Measurements from ENCODE around the gene SHANK3.

Gene SHANK3

DNA sequence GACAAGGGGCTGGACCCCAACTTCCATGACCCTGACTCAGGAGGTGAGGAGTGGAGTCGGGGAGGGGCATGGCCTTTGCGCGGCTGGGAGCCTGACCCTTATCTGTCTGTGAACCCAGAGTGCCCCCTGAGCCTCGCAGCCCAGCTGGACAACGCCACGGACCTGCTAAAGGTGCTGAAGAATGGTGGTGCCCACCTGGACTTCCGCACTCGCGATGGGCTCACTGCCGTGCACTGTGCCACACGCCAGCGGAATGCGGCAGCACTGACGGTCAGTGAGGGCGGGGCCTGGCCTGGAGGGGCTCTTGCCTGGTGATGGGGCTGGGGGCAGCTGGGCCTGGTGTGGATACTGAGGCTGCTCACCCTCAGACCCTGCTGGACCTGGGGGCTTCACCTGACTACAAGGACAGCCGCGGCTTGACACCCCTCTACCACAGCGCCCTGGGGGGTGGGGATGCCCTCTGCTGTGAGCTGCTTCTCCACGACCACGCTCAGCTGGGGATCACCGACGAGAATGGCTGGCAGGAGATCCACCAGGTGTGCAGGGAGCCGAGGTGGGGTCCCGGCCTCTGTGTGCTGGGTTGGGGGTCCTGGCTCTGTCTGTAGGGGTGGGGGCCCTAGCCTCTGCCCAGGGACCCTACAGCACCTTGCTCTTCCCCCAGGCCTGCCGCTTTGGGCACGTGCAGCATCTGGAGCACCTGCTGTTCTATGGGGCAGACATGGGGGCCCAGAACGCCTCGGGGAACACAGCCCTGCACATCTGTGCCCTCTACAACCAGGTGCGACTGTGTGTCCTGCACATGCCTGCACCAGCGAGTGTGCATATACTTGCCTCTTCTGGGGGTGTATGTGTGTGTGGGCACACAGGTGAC is 6.3 kb downstream of the SHANK3 start:
- Mint-ChIP-seq H3K27ac (no peak overlapping the region), H3K36me3 (no peaks in the 10 kb centered on the region), H3K4me3 (no peak overlapping the region), H3K4me1 (peaks cover 0 to 7% of the 10 kb centered on the region in 2 donors), H3K27me3 (peaks cover 14 to 19% of the 10 kb centered on the region in 2 donors), H3K9me3 (no peaks in the 10 kb centered on the region)
- DNase-seq: no peak
- no peak for ATAC-seq (replicated peaks)

GRCh38 chr22:50683086-50683993 is 10.7 kb downstream of the SHANK3 start:
- Mint-ChIP-seq H3K27ac (no peak overlapping the region), H3K4me3 (no peak overlapping the region)

GRCh38 chr22:50683994-50684371 is 11.4 kb downstream of the SHANK3 start:
- no peak for DNase-seq
- H3K27ac Mint-ChIP-seq: peak overlapping the region; percentile 51

More at GRCh38 chr22:50683086-50683993, 10.7 kb downstream of the SHANK3 start:
- ATAC-seq (replicated peaks): no peak
- no peaks in the 10 kb centered on the region for H3K9me3 Mint-ChIP-seq
- peaks cover 6 to 9% of the 10 kb centered on the region in 2 donors for H3K27me3 Mint-ChIP-seq
- DNase-seq: no peak
- H3K4me1 Mint-ChIP-seq: peaks cover 4 to 9% of the 10 kb centered on the region in 2 donors
- no peaks in the 10 kb centered on the region for H3K36me3 Mint-ChIP-seq

GRCh38 chr22:50684501-50684900 is 11.9 kb downstream of the SHANK3 start:
- Mint-ChIP-seq H3K36me3 (no peaks in the 10 kb centered on the region), H3K4me1 (peaks cover 4 to 9% of the 10 kb centered on the region in 2 donors)
- DNase-seq: no peak

More at GRCh38 chr22:50683994-50684371, 11.4 kb downstream of the SHANK3 start:
- ATAC-seq (replicated peaks): no peak
- H3K27me3 Mint-ChIP-seq: peaks cover 6 to 9% of the 10 kb centered on the region in 2 donors
- H3K9me3 Mint-ChIP-seq: no peaks in the 10 kb centered on the region
- H3K36me3 Mint-ChIP-seq: no peaks in the 10 kb centered on the region
- no peak overlapping the region for H3K4me3 Mint-ChIP-seq
- peaks cover 4 to 9% of the 10 kb centered on the region in 2 donors for H3K4me1 Mint-ChIP-seq

GRCh38 chr22:50684986-50685385 is 12.4 kb downstream of the SHANK3 start:
- Mint-ChIP-seq H3K9me3 (no peaks in the 10 kb centered on the region), H3K27me3 (peaks cover 6 to 9% of the 10 kb centered on the region in 2 donors), H3K4me3 (no peak overlapping the region), H3K36me3 (no peaks in the 10 kb centered on the region), H3K4me1 (peaks cover 4 to 9% of the 10 kb centered on the region in 2 donors), H3K27ac (no peak overlapping the region)
- no peak for DNase-seq
- ATAC-seq (replicated peaks): no peak

More at GRCh38 chr22:50684501-50684900, 11.9 kb downstream of the SHANK3 start:
- H3K4me3 Mint-ChIP-seq: no peak overlapping the region
- no peak overlapping the region for H3K27ac Mint-ChIP-seq
- peaks cover 6 to 9% of the 10 kb centered on the region in 2 donors for H3K27me3 Mint-ChIP-seq
- H3K9me3 Mint-ChIP-seq: no peaks in the 10 kb centered on the region
- no peak for ATAC-seq (replicated peaks)

- peaks cover 0 to under 1% of the 10 kb centered on the region in 2 donors for H3K9me3 Mint-ChIP-seq
- H3K4me3 Mint-ChIP-seq: no peak overlapping the region
- no peak for ATAC-seq (replicated peaks)
- no peaks in the 10 kb centered on the region for H3K36me3 Mint-ChIP-seq
- H3K27ac Mint-ChIP-seq: no peak overlapping the region
- peaks cover 6 to 9% of the 10 kb centered on the region in 2 donors for H3K27me3 Mint-ChIP-seq
- peaks cover 4 to 9% of the 10 kb centered on the region in 2 donors for H3K4me1 Mint-ChIP-seq
- DNase-seq: no peak
Observed at GRCh38 chr22:50686794-50687193, 14.2 kb downstream of the SHANK3 start.

GRCh38 chr22:50687829-50688228 is 15.2 kb downstream of the SHANK3 start:
- no peak overlapping the region for H3K27ac Mint-ChIP-seq
- ATAC-seq (replicated peaks) (no peak), DNase-seq (no peak)
- H3K9me3 Mint-ChIP-seq: peaks cover 3 to 6% of the 10 kb centered on the region in 2 donors
- peaks cover 6 to 13% of the 10 kb centered on the region in 2 donors for H3K27me3 Mint-ChIP-seq
- H3K4me1 Mint-ChIP-seq: peaks cover 4 to 9% of the 10 kb centered on the region in 2 donors
- no peak overlapping the region for H3K4me3 Mint-ChIP-seq
- no peaks in the 10 kb centered on the region for H3K36me3 Mint-ChIP-seq

DNA sequence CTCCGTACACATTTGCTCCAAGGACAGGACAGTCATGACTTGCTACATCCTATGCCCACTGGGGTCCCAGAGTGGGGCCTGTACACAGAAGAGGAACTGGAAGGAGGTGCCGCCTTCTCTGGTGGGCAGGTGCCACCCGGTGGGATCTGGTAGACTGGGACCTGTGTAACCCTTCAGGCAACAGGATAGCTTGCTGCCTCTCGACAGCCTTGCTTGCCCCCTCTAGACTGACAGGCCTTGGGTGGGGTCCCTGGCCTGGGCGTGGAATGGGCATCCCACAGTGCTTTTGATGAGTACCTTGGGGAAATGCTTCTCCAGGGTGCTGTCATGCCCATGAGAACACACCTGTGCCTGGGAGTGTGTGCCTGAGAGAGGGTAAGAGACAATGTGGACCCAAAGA is 15.8 kb downstream of the SHANK3 start:
- Mint-ChIP-seq H3K4me3 (no peak overlapping the region), H3K36me3 (no peaks in the 10 kb centered on the region), H3K27me3 (peaks cover 6 to 15% of the 10 kb centered on the region in 2 donors), H3K27ac (no peak overlapping the region), H3K4me1 (peaks cover 2 to 9% of the 10 kb centered on the region in 2 donors), H3K9me3 (peaks cover 3 to 6% of the 10 kb centered on the region in 2 donors)
- DNase-seq (no peak), ATAC-seq (replicated peaks) (no peak)

GRCh38 chr22:50691521-50691920 is 18.9 kb downstream of the SHANK3 start:
- Mint-ChIP-seq H3K4me3 (no peak overlapping the region), H3K4me1 (peaks cover 2 to 9% of the 10 kb centered on the region in 2 donors), H3K27me3 (peaks cover 0 to 13% of the 10 kb centered on the region in 2 donors), H3K27ac (no peak overlapping the region), H3K36me3 (no peaks in the 10 kb centered on the region), H3K9me3 (peaks cover 3 to 6% of the 10 kb centered on the region in 2 donors)
- DNase-seq (no peak), ATAC-seq (replicated peaks) (no peak)

DNA sequence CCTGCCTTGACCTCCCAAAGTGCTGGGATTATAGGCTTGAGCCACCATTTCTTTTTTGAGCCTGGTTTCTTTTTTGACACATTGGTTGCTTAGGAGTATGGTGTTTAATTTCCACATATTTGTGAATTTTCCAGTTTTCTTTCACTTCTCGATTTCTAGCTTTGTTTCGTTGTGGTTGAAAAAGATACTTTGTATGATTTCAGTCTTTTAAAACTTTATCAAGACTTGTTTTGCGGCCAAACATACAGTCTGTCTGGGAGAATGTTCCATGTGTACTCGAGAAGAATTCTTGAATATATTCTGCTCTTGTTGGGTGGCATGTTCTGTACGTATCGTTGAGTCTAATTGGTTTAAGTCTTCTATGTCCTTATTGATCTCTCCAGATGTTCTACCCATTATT is 20.8 kb downstream of the SHANK3 start:
- no peak for DNase-seq
- no peaks in the 10 kb centered on the region for H3K36me3 Mint-ChIP-seq
- no peak overlapping the region for H3K4me3 Mint-ChIP-seq
- peaks cover 0 to 13% of the 10 kb centered on the region in 2 donors for H3K27me3 Mint-ChIP-seq
- H3K27ac Mint-ChIP-seq: no peak overlapping the region
- no peak for ATAC-seq (replicated peaks)
- H3K4me1 Mint-ChIP-seq: no peaks in the 10 kb centered on the region
- peaks cover 3 to 6% of the 10 kb centered on the region in 2 donors for H3K9me3 Mint-ChIP-seq

GRCh38 chr22:50694099-50694605 is 21.5 kb downstream of the SHANK3 start:
- Mint-ChIP-seq H3K27me3 (peaks cover 4 to 13% of the 10 kb centered on the region in 2 donors), H3K36me3 (no peaks in the 10 kb centered on the region), H3K4me3 (no peak overlapping the region), H3K4me1 (no peaks in the 10 kb centered on the region), H3K27ac (no peak overlapping the region), H3K9me3 (peaks cover 3 to 6% of the 10 kb centered on the region in 2 donors)
- ATAC-seq (replicated peaks) (no peak), DNase-seq (no peak)

DNA sequence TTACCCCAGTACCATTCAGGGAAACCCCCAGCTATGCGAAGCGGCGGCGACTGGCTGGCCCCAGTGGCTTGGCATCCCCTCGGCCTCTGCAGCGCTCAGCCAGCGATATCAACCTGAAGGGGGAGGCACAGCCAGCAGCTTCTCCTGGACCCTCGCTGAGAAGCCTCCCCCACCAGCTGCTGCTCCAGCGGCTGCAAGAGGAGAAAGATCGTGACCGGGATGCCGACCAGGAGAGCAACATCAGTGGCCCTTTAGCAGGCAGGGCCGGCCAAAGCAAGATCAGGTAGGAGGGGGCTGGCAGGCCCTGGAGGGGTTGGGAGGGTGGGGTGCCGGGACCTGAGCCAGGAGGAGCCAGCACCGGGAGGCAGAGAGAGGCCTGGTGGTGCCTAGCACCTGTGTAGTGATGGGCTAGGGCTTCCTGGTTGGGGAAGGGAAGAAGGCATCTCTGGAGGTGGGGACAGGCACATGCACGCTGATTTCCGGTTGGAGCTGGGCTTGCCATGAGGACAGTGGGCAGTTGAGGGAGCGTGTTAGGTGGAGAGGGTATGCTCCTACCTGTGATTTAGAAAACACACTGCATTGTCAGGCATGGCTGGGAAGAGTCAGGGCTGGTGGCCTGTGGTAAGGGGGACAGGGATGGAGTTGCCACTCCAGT is 22.3 kb downstream of the SHANK3 start:
- no peaks in the 10 kb centered on the region for H3K36me3 Mint-ChIP-seq
- no peak for DNase-seq
- peaks cover 3 to 6% of the 10 kb centered on the region in 2 donors for H3K9me3 Mint-ChIP-seq

DNA sequence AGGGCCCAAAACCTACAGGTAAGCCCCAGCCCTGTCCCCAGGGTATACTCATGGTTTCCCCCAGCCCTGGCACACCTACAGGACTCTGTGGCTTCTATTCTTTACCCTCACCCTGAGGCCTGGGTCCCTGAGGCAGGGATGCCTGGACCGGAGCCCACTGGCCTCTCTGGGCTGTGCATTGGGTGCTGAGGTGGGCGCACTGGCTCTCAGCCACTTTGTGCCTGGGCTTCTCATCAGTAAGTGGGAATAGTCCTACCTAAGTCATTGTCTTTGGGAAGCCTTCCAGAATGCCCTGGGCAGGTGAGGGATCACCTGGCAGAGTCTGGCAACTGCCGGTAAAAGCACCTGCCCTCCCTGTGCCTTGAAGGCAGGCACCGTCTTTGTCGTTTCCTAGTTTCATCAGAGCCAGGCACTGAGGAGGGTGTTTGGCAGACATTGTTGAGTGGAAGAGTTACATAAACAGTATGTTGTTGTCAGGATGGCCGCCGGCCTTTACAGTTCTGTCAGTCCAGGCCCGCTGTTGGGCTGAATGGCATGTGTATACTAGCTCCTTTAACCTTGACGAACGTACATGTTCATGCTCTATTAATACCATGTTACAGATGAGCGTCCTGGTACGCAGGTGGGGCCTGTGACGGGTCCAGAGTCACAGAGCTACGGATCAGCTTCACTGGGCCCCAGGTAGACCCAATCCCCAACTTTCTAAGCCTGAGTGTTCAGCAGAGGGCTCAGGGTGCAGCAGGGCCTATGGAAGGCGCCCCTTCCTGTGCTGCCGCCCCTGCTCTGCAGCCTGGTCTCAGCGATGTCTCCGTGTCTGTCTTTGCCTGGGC is 23.0 kb downstream of the SHANK3 start:
- no peak for DNase-seq
- Mint-ChIP-seq H3K27ac (no peak overlapping the region), H3K27me3 (peaks cover 5 to 17% of the 10 kb centered on the region in 2 donors)

More for the DNA sequence above, 22.3 kb downstream of the SHANK3 start:
- no peaks in the 10 kb centered on the region for H3K4me1 Mint-ChIP-seq
- ATAC-seq (replicated peaks): no peak
- no peak overlapping the region for H3K4me3 Mint-ChIP-seq
- peaks cover 5 to 13% of the 10 kb centered on the region in 2 donors for H3K27me3 Mint-ChIP-seq
- no peak overlapping the region for H3K27ac Mint-ChIP-seq

More for the DNA sequence above, 23.0 kb downstream of the SHANK3 start:
- Mint-ChIP-seq H3K9me3 (peaks cover 3 to 6% of the 10 kb centered on the region in 2 donors), H3K36me3 (no peaks in the 10 kb centered on the region), H3K4me3 (no peak overlapping the region), H3K4me1 (peaks cover 0 to 4% of the 10 kb centered on the region in 2 donors)
- ATAC-seq (replicated peaks): no peak
